ENCODE data around the gene SLC50A1. TPM values are rescaled to one million over a fixed set of nuclear protein-coding genes. Genes with fewer than 3 reads are reported as not detected.

Gene SLC50A1
- total RNA-seq, 1 donor from 2014 or later: 27.8 TPM

GRCh38 chr1:155177918-155178281 lies 42.2 kb downstream of the SLC50A1 start:
- Mint-ChIP-seq H3K27ac (no peak overlapping the region), H3K4me3 (no peak overlapping the region), H3K9me3 (no peaks in the 10 kb centered on the region), H3K36me3 (peaks cover 5% of the 10 kb centered on the region), H3K4me1 (ENCODE audit: unreplicated experiment) (peaks cover 14% of the 10 kb centered on the region), H3K27me3 (peaks cover 3% of the 10 kb centered on the region)
- DNase-seq (ENCODE audit: extremely low spot score, unreplicated experiment): no peak
- no peak for TF ChIP-seq CTCF (conservative IDR thresholded peaks at IDR 0.05)

GRCh38 chr1:155178441-155179111 lies 42.9 kb downstream of the SLC50A1 start:
- Mint-ChIP-seq H3K4me3 (no peak overlapping the region), H3K27ac (no peak overlapping the region), H3K9me3 (no peaks in the 10 kb centered on the region), H3K27me3 (no peaks in the 10 kb centered on the region), H3K4me1 (ENCODE audit: unreplicated experiment) (peaks cover 7% of the 10 kb centered on the region), H3K36me3 (no peaks in the 10 kb centered on the region)
- no peak for DNase-seq (ENCODE audit: extremely low spot score, unreplicated experiment)
- no peak for TF ChIP-seq CTCF (conservative IDR thresholded peaks at IDR 0.05)

DNA sequence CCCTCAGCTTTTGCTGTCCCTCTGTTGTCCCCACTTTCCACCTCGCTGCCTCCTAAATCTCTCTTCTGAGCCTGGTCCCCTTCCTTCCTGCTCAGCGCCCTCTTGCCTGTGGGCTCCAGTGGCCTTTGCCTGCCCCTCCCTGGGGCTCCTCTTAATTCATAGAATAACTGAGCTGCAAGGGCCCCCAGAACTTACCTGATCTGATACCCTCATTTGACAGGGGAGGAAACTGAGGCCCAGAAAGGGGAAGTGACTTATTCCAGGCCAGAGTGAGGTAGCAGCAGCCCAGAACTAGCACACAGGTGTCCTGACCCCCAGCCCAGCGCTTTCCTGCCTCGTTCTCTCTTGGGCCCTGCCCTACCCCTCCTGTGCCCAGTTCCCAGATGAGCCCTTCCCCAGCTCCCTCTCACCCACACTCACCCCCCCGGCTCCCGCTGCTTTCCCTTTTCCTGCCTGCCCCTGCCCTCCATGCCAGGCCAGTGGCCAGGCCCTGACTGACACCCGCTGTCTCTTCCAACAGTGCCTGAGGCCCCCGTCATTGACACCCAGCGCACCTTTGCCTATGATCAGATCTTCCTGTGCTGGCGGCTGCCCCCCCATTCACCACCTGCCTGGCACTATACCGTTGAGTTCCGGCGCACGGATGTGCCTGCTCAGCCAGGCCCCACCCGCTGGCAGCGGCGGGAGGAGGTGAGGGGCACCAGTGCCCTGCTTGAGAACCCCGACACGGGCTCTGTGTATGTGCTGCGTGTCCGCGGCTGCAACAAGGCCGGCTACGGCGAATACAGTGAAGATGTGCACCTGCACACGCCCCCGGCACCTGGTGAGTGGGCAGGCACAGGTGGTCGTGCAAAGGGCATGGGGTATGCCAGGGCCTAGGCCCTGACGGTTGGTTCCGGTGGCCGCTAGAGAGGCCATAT lies 43.7 kb downstream of the SLC50A1 start:
- TF ChIP-seq CTCF (conservative IDR thresholded peaks at IDR 0.05): no peak
- Mint-ChIP-seq H3K4me1 (ENCODE audit: unreplicated experiment) (peaks cover 7% of the 10 kb centered on the region), H3K9me3 (no peaks in the 10 kb centered on the region), H3K27ac (no peak overlapping the region), H3K4me3 (no peak overlapping the region), H3K36me3 (no peaks in the 10 kb centered on the region), H3K27me3 (no peaks in the 10 kb centered on the region)
- DNase-seq (ENCODE audit: extremely low spot score, unreplicated experiment): no peak

DNA sequence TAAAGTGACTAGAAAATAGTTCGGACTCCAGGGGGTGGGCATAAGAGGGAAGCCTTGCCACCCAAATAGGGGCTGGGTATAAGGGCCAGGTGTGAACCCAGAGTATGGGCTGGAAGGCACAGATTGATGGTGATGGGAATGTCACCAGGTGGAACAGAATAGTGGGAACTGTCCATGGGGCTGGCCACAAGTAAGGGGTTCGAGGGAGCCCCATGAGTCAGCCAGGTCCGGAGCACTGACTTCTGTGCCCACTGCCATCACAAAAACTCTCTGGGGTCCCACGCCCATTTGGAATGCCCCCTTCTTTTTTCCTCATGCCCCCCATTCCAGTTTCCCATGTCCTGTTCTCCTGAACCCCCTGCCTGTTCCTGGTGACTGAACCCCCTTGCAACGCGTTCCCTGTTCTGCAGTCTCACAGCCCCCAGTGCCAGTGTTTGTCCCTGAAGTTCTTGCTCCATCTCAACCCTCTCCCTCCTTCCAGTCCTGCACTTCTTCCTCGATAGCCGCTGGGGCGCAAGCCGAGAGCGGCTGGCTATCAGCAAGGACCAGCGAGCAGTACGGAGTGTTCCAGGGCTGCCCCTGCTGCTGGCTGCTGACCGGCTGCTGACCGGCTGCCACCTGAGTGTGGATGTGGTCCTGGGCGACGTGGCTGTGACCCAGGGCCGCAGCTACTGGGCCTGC lies 45.9 kb downstream of the SLC50A1 start:
- Mint-ChIP-seq H3K27ac (no peak overlapping the region), H3K4me3 (no peak overlapping the region), H3K27me3 (no peaks in the 10 kb centered on the region), H3K36me3 (no peaks in the 10 kb centered on the region), H3K4me1 (ENCODE audit: unreplicated experiment) (peaks cover 7% of the 10 kb centered on the region), H3K9me3 (no peaks in the 10 kb centered on the region)
- DNase-seq (ENCODE audit: extremely low spot score, unreplicated experiment): no peak
- no peak for TF ChIP-seq CTCF (conservative IDR thresholded peaks at IDR 0.05)

DNA sequence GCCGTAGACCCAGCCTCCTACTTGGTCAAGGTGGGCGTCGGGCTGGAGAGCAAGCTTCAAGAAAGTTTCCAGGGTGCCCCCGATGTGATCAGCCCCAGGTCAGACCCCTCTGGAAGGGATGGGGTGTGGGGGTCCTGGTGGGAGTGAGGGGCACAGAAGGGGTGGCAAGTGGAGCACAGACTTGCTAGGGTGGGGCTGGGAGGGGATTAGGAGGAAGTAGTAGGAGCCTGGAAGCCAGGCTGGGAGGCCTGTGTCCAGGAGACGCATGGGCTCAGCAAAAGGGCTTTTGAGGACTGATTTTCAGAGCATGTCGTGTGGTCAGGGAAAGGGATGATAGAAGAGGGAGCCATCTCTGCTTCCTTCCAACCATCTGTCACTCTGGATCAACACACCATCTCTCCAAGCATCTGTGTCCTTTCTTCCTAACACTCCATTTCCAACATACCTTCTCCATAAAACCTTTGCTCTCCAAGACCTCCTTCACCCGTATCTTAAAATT lies 46.4 kb downstream of the SLC50A1 start:
- no peak for DNase-seq (ENCODE audit: extremely low spot score, unreplicated experiment)
- Mint-ChIP-seq H3K27ac (no peak overlapping the region), H3K4me3 (no peak overlapping the region), H3K27me3 (no peaks in the 10 kb centered on the region), H3K4me1 (ENCODE audit: unreplicated experiment) (peaks cover 4% of the 10 kb centered on the region), H3K36me3 (no peaks in the 10 kb centered on the region), H3K9me3 (no peaks in the 10 kb centered on the region)
- no peak for TF ChIP-seq CTCF (conservative IDR thresholded peaks at IDR 0.05)

Measured in type B pancreatic cell (in vitro differentiated cells).